Measurements from ENCODE around the gene APLF.
"Not testable (repeated sequence)": the region's sequence is repeated elsewhere in the genome, so short reads cannot be mapped to it uniquely, and the experiment has no call there.

APLF gene

GRCh38 chr2:68476454-68476853, 9.1 kb downstream of the APLF start:
- no peak for DNase-seq

GRCh38 chr2:68478688-68479087, 11.3 kb downstream of the APLF start:
- DNase-seq = no peak

- peak; percentile 60 for DNase-seq
Observed at GRCh38 chr2:68482296-68482820, 15.0 kb downstream of the APLF start.

GRCh38 chr2:68483011-68483410, 15.6 kb downstream of the APLF start:
- DNase-seq = no peak

GRCh38 chr2:68487773-68488355, 20.5 kb downstream of the APLF start:
- peak; percentile 82 for DNase-seq

- DNase-seq = not testable (repeated sequence)
Observed at GRCh38 chr2:68488605-68489004, 21.2 kb downstream of the APLF start.

GRCh38 chr2:68489282-68489681, 21.9 kb downstream of the APLF start:
- DNase-seq = no peak

- no peak for DNase-seq
Observed at GRCh38 chr2:68491582-68491981, 24.2 kb downstream of the APLF start.

GRCh38 chr2:68499133-68499532, 31.7 kb downstream of the APLF start:
- DNase-seq = no peak

- no peak for DNase-seq
Observed at GRCh38 chr2:68500649-68501048, 33.3 kb downstream of the APLF start.

GRCh38 chr2:68501768-68502167, 34.4 kb downstream of the APLF start:
- DNase-seq = no peak

- DNase-seq = no peak
Observed at GRCh38 chr2:68505603-68506159, 38.3 kb downstream of the APLF start.

- peak; percentile 74 for DNase-seq
Observed at GRCh38 chr2:68506170-68506569, 38.8 kb downstream of the APLF start.

GRCh38 chr2:68512326-68512725, 44.9 kb downstream of the APLF start:
- DNase-seq = no peak

- no peak for DNase-seq
Observed at GRCh38 chr2:68512966-68513365, 45.6 kb downstream of the APLF start.

GRCh38 chr2:68514316-68514929, 47.0 kb downstream of the APLF start:
- DNase-seq = no peak

GRCh38 chr2:68516051-68516955, 48.9 kb downstream of the APLF start:
- DNase-seq = peak; percentile 60

- peak; percentile 56 for DNase-seq
Observed at GRCh38 chr2:68519236-68519635, 51.9 kb downstream of the APLF start.

GRCh38 chr2:68521037-68521436, 53.7 kb downstream of the APLF start:
- DNase-seq = no peak

GRCh38 chr2:68526943-68527342, 59.6 kb downstream of the APLF start:
- not testable (repeated sequence) for DNase-seq

- DNase-seq = not testable (repeated sequence)
Observed at GRCh38 chr2:68527343-68528081, 60.1 kb downstream of the APLF start.

GRCh38 chr2:68529156-68529555, 61.8 kb downstream of the APLF start:
- not testable (repeated sequence) for DNase-seq

GRCh38 chr2:68529651-68530050, 62.3 kb downstream of the APLF start:
- not testable (repeated sequence) for DNase-seq

Data from hematopoietic multipotent progenitor cell treated with erythropoietin and hydrocortisone succinate and interleukin-3 and kit ligand, for 4 days (in vitro differentiated cells).